ENCODE data around the gene CRBN. TPM values are rescaled to one million over a fixed set of nuclear protein-coding genes. Genes with fewer than 3 reads are reported as not detected.

Gene CRBN
- total RNA-seq, 1 experiment from 2014 or later, result 34.9 TPM

GRCh38 chr3:3133500-3133899 lies 46.0 kb downstream of the CRBN start:
- no peaks in the 10 kb centered on the region for H3K36me3 ChIP-seq (ENCODE audit: low read depth)
- DNase-seq, result no peak
- H3K27ac ChIP-seq, result no peak overlapping the region
- no peaks in the 10 kb centered on the region for H3K4me1 ChIP-seq (replicated peaks; ENCODE audit: insufficient read depth)
- TF ChIP-seq EZH2 (IDR thresholded peaks at IDR 0.05; ENCODE audit: low read depth) (no peak), CTCF (conservative IDR thresholded peaks at IDR 0.05) (no peak)
- H3K79me2 ChIP-seq (ENCODE audit: low read depth), result no peaks in the 10 kb centered on the region; the same call in 1 of the 2 replicates
- H3K9me3 ChIP-seq (ENCODE audit: insufficient read depth, low read depth), result no peaks in the 10 kb centered on the region
- no peaks in the 10 kb centered on the region for H4K20me1 ChIP-seq (ENCODE audit: insufficient read depth)
- ChIA-PET CTCF (no interaction called here), POLR2A (ENCODE audit: unreplicated experiment) (no interaction called here)
- no peaks in the 10 kb centered on the region for H3F3A ChIP-seq (ENCODE audit: insufficient read depth, low read depth)
- intact Hi-C loops (cut with micrococcal nuclease; ENCODE audit: unreplicated experiment), result no loop called here
- BruUV-seq (replicated peaks), result no TSS peak
- no peak overlapping the region for H3K4me2 ChIP-seq
- H3K4me3 ChIP-seq, result no peak overlapping the region
- no peak overlapping the region for H2AFZ ChIP-seq
- H3K9me2 ChIP-seq (ENCODE audit: insufficient read depth), result no peaks in the 10 kb centered on the region
- H3K27me3 ChIP-seq (ENCODE audit: insufficient read depth, low read depth), result no peaks in the 10 kb centered on the region

GRCh38 chr3:3129579-3129978 lies 49.9 kb downstream of the CRBN start:
- H3K27me3 ChIP-seq (ENCODE audit: insufficient read depth, low read depth), result no peaks in the 10 kb centered on the region
- H3K36me3 ChIP-seq (ENCODE audit: low read depth), result no peaks in the 10 kb centered on the region
- H3K27ac ChIP-seq, result no peak overlapping the region
- H3K4me1 ChIP-seq (replicated peaks; ENCODE audit: insufficient read depth), result no peaks in the 10 kb centered on the region; the same call in 1 of the 2 replicates
- H3F3A ChIP-seq (ENCODE audit: insufficient read depth, low read depth), result no peaks in the 10 kb centered on the region
- H3K4me3 ChIP-seq, result no peak overlapping the region
- no peak for DNase-seq
- no peak for TF ChIP-seq CTCF (conservative IDR thresholded peaks at IDR 0.05)
- TF ChIP-seq EZH2 (IDR thresholded peaks at IDR 0.05; ENCODE audit: low read depth), result no peak
- ChIA-PET POLR2A (ENCODE audit: unreplicated experiment) (interaction anchor here (0.6 kb wide), 1 partner anchor 1883 kb away, joined by 3 read pairs; no protein-coding TSS in a partner anchor), CTCF (no interaction called here)
- no peaks in the 10 kb centered on the region for H4K20me1 ChIP-seq (ENCODE audit: insufficient read depth)
- H2AFZ ChIP-seq, result no peak overlapping the region
- BruUV-seq (replicated peaks), result no TSS peak
- H3K79me2 ChIP-seq (ENCODE audit: low read depth), result peaks cover 10% of the 10 kb centered on the region
- no peak overlapping the region for H3K4me2 ChIP-seq
- intact Hi-C loops (cut with micrococcal nuclease; ENCODE audit: unreplicated experiment), result no loop called here
- H3K9me2 ChIP-seq (ENCODE audit: insufficient read depth), result no peaks in the 10 kb centered on the region
- H3K9me3 ChIP-seq (ENCODE audit: insufficient read depth, low read depth), result no peaks in the 10 kb centered on the region

GRCh38 chr3:3127432-3128010 lies 52.0 kb downstream of the CRBN start:
- intact Hi-C loops (cut with micrococcal nuclease; ENCODE audit: unreplicated experiment), result no loop called here
- H2AFZ ChIP-seq, result peak overlapping the region; percentile 74

More at GRCh38 chr3:3127432-3128010, 52.0 kb downstream of the CRBN start:
- Histone ChIP-seq H3K79me2 (ENCODE audit: low read depth) (peaks cover 10% of the 10 kb centered on the region), H3F3A (ENCODE audit: insufficient read depth, low read depth) (no peaks in the 10 kb centered on the region), H4K20me1 (ENCODE audit: insufficient read depth) (no peaks in the 10 kb centered on the region), H3K4me3 (peak overlapping the region; percentile 75), H3K4me2 (peak overlapping the region; percentile 83), H3K27me3 (ENCODE audit: insufficient read depth, low read depth) (no peaks in the 10 kb centered on the region), H3K36me3 (ENCODE audit: low read depth) (no peaks in the 10 kb centered on the region), H3K27ac (peak overlapping the region; percentile 57), H3K4me1 (replicated peaks; ENCODE audit: insufficient read depth) (no peaks in the 10 kb centered on the region; the same call in 1 of the 2 replicates), H3K9me3 (ENCODE audit: insufficient read depth, low read depth) (no peaks in the 10 kb centered on the region), H3K9me2 (ENCODE audit: insufficient read depth) (no peaks in the 10 kb centered on the region)
- ChIA-PET CTCF (interaction anchor here (0.7 kb wide), 1 partner anchor 185 kb away, joined by 3 read pairs; no protein-coding TSS in a partner anchor), POLR2A (ENCODE audit: unreplicated experiment) (no interaction called here)
- BruUV-seq (replicated peaks), result TSS peak; percentile 63
- DNase-seq, result peak in 1 of 2 experiments; percentile 3
- TF ChIP-seq CTCF (conservative IDR thresholded peaks at IDR 0.05), result no peak
- TF ChIP-seq EZH2 (IDR thresholded peaks at IDR 0.05; ENCODE audit: low read depth), result no peak
